Measurements from ENCODE around the gene NUP50.
A peak's percentile ranks its signal among the peaks of the same experiment; 100 is the strongest.

Gene NUP50

DNA sequence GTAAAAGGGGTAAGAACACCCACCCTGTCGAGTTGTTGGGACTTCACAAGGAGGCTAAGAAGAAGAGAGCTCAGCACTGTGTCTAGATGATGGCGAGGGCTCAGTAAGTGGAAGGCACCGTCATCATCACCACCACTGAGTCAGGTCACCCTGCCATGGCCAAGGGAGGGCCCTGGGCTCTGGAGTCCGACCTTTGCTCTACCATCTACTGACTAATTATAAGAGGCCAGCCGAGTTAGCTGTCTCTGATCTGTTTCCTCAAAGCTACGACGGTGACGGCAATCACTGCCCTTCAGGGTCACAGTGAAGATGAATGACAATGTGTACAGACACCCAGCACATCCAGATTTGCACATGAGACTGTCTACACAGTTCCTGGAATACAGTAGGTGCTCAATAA is 47.7 kb downstream of the NUP50 start:
- DNase-seq = no peak

GRCh38 chr22:45211848-45212247 is 48.1 kb downstream of the NUP50 start:
- DNase-seq = no peak

DNA sequence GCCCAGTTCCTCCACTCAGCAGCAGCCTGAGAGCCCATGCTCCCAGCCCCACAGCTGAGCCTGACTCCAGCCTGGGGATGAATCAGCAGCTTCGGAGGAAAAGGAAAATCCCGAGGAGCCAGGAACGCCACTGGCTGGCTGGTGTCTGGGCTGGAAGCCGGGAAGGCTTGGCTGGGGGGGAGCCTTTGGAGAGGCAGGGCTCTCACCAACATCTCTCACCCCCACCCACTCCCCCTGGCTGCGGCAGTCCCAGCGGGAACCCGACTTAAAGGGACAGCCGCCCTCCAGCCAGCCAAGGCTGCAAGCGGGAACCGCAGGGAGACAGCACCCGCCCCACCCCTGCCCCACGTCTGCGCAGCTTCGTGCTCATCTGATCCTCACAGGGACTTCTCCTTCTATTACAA is 48.6 kb downstream of the NUP50 start:
- DNase-seq = peak; percentile 46

GRCh38 chr22:45212992-45213751 is 49.4 kb downstream of the NUP50 start:
- DNase-seq = peak; percentile 95

- DNase-seq = no peak
Measured at GRCh38 chr22:45216133-45217003, 52.6 kb downstream of the NUP50 start.

DNA sequence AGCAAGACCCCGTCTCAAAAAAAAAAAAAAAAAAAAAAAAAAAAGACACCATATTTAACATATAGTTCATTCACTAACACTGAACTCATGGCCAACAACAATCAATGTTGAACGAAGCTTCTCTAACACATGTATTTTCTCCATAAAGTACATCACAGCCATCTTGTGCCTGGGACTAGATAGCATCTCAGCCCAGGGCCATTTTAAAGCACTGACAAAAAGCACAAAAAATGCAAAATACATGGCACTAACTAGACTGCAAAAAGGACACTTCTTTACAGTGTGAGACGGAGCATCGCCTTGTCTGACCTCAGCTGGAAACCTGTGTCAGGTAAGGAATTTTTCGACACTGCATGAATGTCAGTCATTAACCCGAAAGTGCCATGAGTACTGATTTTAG is 53.6 kb downstream of the NUP50 start:
- DNase-seq = no peak

- no peak for DNase-seq
Measured at GRCh38 chr22:45217806-45218205, 54.1 kb downstream of the NUP50 start.

- peak; percentile 45 for DNase-seq
Measured at GRCh38 chr22:45218976-45219375, 55.3 kb downstream of the NUP50 start.

DNA sequence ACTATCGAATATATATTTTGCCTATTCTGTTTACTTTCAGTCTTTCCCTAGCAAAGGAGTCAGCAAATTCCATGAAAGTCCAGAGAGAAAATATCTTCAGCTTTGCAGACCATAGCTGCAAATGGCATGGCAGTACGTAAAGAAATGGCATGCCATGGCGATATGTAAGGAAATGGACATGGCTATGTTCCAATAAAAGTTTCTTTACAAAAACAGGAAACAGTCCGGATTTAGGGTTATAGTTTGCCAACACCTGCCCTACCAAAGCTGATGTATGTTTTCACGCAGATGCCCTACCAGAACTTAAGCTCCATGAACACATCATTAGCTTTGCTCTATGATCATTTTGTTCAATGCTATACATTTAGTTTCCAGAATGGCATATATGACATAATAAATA is 57.5 kb downstream of the NUP50 start:
- DNase-seq = no peak

DNA sequence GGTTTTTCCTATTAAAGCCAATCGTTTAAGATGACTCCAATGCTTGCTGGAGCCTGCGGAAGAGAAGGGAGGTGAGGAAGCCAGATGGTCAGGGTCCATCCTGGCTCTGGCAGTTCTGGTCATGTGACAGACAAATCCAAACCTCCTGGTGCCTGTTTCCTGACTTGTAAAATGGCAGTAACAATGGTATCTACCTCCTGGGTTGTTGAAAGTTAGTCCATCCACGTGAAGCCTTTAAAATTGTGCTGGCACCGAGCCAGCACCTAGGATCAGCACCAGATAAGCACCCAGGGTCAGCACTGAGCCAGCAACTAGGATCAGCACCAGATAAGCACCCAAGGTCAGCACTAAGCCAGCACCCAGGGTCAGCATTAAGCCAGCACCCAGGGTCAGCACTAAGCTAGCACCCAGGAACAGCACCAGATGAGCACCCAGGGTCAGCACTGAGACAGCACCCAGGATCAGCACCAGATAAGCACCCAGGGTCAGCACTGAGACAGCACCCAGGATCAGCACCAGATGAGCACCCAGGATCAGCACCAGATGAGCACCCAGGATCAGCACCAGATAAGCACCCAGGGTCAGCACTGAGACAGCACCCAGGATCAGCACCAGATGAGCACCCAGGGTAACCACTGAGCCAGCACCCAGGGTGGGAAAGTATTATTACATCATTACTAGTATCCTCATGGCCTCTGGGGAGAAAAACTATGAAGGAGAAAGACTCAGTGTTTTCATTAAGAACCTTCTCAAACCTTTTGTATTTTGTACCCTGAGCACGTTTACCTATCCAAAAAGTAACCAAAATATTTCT is 59.8 kb downstream of the NUP50 start:
- no peak for DNase-seq

DNA sequence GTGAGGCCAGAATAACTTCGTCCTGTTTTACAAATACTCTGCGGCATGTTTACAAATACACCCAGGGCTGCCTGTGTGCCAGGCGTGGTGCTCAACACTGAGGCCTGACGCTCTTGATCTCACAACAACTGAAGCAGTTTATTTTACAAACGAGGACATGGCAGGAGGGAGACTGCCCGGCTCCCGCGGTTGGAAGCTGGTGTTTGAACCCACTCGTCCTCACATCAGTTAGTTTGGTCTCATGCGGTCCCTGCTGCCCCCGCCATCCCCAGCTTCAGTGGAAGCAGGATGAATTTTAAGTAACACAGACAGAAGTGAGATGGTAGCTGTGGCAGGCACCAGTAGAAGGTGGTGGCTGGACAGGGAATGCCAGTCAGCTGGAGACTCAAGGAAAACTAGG is 60.6 kb downstream of the NUP50 start:
- DNase-seq = no peak

DNA sequence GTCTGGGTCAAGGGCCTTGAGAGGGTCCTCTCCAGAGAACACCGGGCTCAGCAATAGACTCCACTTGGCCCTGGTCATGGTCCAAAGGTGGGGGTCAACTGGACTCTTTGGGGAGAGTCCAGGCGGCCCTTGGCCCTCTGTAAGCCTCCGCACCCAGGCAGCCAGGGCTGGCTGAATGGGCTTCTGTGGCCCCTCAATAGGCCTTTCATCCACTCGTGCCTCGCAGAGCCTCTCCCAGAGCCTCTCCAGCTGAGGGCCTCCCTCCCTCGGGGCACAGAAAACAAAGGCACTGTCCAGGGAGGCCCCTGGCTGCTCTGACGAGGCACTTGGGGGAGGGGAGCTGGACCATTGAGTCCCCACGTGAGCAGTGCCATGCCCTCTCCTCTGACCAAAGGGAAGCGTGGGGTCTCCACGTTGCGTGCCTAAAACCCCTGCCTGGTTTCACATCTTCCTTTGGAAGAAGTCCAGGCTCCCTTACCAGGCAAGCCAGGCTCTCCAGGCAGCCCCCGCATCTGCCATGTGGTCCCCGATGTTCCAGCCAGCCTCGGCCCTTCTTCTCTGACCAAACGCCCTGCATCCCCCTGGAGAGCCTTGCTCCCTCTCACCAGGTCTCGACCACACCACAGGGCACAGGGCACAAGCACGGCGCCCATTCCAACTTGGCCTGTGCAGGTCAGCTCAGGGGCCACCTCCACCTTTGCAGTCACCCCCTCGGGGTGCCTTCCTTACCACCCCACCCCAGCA is 61.4 kb downstream of the NUP50 start:
- no peak for DNase-seq

GRCh38 chr22:45225732-45226502 is 62.2 kb downstream of the NUP50 start:
- peak; percentile 98 for DNase-seq

- DNase-seq = peak; percentile 86
Measured at GRCh38 chr22:45226503-45227186, 62.9 kb downstream of the NUP50 start.

DNA sequence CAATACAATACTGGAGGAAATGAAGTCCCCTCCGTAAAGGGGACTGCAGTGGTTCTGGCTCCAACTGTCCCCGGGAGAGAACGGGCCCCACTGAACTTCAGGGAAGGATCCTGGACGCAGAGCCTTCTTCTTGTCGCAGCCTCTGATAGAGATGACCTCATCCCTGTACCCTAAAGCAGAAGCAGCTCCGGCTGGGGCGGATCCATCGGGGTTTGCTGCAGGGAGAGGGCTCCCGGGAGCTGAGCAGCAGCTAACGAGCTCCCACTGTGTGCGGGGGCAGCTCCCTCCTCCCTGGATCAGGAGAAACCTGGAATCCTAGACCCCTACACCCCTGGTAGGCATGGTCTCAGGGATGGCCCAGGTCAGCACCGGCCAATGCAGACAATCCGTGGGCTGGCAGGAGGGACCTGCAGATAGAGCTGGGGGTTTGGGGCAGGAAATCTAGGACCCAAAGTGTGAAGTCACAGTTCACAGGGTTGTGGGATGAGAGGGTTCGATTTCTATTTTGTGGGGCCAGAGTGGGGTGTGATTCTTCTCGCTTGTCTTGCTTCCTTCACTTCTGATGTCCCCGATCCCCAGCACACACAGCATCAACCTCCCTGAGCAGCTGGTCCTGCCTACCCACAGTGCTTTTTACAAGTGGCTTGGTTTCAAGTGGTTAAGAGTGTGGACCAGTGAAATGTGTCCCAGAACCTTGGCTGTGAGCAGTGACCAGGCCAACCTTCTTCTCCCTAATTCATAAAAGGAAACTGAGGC is 64.1 kb downstream of the NUP50 start:
- peak; percentile 52 for DNase-seq

- peak; percentile 73 for DNase-seq
Measured at GRCh38 chr22:45228401-45228754, 64.7 kb downstream of the NUP50 start.

DNA sequence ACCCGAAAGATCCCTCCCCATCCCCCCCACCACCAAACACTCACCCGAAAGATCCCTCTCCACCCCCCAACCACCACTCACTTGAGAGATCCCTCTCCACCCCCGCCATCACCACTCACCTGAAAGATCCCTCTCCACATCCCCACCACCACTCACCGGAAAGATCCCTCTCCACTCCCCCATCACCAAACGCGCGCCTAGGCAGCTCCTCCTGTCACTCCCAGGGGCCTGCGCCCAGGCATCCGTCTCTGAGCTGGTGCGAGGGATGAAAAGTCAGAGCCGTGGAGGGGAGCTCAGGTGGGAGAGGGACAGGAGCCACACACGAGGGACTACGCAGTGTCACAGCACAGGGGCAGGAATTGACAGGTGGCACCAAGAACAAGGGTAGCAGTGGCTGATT is 65.5 kb downstream of the NUP50 start:
- no peak for DNase-seq

DNA sequence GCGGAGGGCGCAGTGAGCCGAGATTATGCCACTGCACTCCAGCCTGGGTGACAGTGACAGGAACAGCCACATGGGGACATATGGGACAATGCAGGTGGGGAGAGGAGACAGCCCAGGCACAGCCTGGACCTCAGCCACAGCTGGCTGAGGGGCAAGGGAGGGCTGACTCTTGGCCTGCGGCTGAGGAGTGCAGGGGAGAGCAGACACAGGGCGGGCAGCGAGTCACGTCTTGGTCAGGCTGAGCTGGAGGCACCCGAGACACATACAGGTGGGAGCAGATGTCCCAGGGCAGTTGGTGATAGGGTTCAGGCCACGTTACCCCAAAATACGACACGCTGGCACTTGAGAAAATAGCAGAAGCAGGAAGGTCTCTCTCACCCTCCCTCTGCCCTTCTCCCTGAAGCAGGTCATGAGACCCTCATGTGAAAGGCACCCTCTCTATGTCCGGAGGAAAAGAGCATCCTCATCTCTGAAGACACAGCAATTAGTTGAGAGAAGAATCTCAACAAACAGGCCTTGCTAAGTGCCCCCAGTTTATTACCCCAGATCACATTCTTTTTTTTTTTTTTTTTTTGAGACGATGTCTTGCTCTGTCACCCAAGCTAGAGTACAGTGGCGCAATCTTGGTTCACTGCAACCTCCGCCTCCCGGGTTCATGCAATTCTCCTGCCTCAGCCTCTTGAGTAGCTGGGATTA is 66.4 kb downstream of the NUP50 start:
- peak; percentile 72 for DNase-seq

DNA sequence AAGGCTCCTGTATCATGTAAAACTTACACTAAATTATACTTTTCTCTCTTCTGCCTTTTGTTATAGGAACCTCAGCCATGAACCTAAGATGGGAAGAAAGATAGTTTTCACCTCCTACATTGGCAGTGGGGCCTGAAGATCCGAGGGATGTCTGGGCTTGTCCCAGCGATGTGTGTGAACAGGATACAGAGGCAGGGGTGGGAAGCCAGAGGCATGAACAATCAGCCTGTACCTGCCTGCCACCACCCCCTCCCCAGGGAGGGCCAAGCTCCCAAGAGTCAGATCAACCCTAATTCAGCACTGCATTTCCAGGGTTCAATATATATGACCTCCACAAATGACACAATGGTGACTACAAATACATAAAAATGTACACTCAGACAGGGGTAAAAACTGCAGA is 67.6 kb downstream of the NUP50 start:
- DNase-seq = peak; percentile 44

GRCh38 chr22:45233386-45233785 is 69.7 kb downstream of the NUP50 start:
- DNase-seq = no peak

Data from MV-4-11 (cell line).